ENCODE results near the gene ZRANB1.
A peak's percentile ranks its signal among the peaks of the same experiment; 100 is the strongest.

Gene ZRANB1

GRCh38 chr10:124992462-124993344 lies 50.8 kb downstream of the ZRANB1 start:
- intact Hi-C loops (cut with DNase I) = loop anchor here (5.0 kb wide), 2 partner anchors 75 to 165 kb away; no protein-coding TSS in a partner anchor
- DNase-seq = peak in 7 of 10 donors; percentile 62 to 94 (median 73)

DNA sequence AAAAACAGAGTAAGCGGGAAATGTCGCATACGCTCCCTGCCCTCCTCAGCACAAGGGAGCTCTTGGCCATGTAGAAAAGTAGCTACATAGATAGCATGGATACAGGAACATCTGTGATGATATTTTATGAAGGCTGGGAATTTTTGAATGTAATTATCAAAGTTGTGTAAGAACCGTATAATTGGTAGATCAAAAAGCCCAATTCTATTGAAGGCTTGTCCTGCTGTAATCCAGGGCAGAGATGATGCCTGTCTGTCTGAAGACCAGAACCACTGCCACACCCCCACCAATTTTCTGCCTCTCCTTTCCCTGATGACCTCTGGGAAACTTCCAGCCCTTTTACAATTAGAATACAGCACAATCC lies 51.4 kb downstream of the ZRANB1 start:
- intact Hi-C loops (cut with DNase I) = loop anchor here (5.0 kb wide), 2 partner anchors 76 to 164 kb away; no protein-coding TSS in a partner anchor
- DNase-seq = no peak

DNA sequence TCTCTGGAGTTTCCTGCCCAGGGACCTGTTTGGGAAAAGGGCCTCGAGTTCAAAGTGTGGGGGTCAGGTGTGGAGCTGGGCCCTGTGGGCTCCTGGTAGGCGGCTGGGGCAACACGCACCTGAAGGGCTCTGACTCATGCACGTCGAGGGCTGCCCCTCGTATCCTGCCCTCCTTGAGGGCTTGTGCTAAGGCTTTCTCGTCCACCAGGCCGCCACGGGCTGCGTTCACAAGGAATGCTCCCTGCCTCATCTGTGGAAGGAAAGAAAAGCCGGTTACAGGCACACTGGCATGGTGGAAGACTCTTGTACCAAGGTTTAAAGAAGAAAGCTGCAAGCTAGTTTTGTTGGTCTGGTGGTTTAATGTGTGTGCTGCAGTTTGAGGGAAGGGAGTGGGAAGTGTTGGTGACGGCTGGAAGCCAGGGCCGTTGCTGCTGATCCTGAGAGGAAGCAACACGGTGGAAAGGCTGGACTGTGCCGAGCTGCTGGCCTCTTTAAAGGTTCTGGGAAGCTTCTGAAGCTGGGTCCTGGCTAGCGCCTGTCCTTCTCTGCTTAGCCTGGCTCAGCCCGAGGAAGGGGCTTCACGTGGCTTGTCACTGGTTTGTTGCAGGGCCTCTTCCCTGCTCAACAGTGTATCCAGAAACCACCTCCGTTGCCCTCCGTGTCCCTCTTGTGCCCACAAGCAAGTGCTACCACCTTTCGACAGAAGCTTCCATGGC lies 52.0 kb downstream of the ZRANB1 start:
- intact Hi-C loops (cut with DNase I) = loop anchor here (5.0 kb wide), 2 partner anchors 77 to 163 kb away; no protein-coding TSS in a partner anchor

GRCh38 chr10:124994573-124995473 lies 52.9 kb downstream of the ZRANB1 start:
- DNase-seq = peak in 2 of 10 donors; percentile 84
- intact Hi-C loops (cut with DNase I) = loop anchor here (5.0 kb wide), 3 partner anchors 78 to 162 kb away; no protein-coding TSS in a partner anchor

More for the DNA sequence above, 52.0 kb downstream of the ZRANB1 start:
- peak in 3 of 10 donors; percentile 51 to 92 (median 86) for DNase-seq

DNA sequence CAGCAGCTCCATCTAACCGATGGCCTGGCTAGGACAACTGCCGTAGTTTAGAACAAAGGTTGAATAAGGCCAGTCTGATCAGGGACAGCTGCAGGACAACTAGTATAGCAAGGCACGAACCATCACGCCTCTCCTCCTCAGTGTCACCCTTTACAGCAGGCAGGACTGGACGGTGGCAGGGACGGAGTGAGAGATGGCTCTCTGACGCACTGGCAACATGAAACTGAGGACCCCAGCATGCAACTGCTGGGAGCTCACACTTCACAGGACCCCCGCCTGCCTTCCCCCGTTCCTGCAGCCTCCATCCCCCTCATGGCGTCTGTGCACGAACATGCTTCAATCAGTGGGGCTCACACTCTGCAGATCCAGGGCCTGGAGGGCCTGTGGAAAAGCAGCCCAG lies 53.7 kb downstream of the ZRANB1 start:
- DNase-seq = peak in 2 of 10 donors; percentile 19 to 76
- intact Hi-C loops (cut with DNase I) = loop anchor here (5.0 kb wide), 1 partner anchor 152 kb away; no protein-coding TSS in a partner anchor

GRCh38 chr10:124996127-124996853 lies 54.4 kb downstream of the ZRANB1 start:
- DNase-seq = peak in 2 of 10 donors; percentile 18 to 50

GRCh38 chr10:124996854-124997215 lies 54.9 kb downstream of the ZRANB1 start:
- intact Hi-C loops (cut with DNase I) = loop anchor here (5.0 kb wide), 1 partner anchor 150 kb away; no protein-coding TSS in a partner anchor
- peak in 1 of 10 donors; percentile 65 for DNase-seq

More at GRCh38 chr10:124996127-124996853, 54.4 kb downstream of the ZRANB1 start:
- intact Hi-C loops (cut with DNase I) = loop anchor here (5.0 kb wide), 1 partner anchor 151 kb away; no protein-coding TSS in a partner anchor

GRCh38 chr10:124997306-124997705 lies 55.4 kb downstream of the ZRANB1 start:
- peak in 3 of 10 donors; percentile 8 to 72 (median 65) for DNase-seq
- intact Hi-C loops (cut with DNase I) = loop anchor here (5.0 kb wide), 1 partner anchor 150 kb away; no protein-coding TSS in a partner anchor

DNA sequence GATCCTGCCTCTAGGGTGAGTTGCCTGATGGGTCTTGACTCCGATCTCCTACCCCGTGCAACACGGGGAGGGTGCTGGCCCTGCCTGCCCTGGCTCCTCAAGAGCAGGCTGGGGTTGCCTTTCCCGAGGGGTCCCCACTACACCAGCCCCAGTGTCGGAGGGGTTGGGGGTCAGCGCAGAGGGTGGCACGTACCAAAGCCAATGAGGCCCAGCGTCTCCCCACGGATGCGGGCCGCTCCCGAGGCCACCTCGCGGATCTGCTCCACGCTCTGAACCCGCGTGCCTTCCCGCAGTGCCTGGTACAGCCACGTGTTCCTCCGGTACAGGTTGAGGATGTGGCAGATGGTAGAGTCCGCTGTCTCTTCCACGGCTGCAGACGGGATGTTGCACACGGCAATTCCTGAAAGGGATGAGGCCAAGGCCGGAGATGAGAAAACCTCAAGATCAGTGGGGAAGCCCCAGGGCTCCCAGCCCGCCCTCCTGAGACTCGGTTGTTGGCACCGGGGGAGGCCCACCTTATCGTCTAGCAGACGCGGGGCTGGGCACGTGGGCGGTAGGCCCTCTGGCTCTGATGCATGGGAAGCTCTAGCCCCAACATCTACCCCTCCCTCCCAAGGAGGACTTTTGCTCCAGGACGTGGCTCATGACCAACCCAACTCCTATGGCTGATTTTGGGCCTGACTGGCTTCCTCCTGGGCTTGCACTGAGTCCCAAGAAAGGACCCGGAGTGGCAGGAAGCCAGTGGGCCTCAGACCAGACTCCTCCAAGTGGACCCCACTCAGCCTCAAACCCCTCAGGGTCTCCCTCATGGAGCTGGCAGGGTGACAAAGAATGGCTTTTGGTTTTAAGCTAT lies 56.1 kb downstream of the ZRANB1 start:
- intact Hi-C loops (cut with DNase I) = loop anchor here (5.0 kb wide), 1 partner anchor 149 kb away; no protein-coding TSS in a partner anchor
- DNase-seq = peak in 5 of 10 donors; percentile 7 to 84 (median 22)

DNA sequence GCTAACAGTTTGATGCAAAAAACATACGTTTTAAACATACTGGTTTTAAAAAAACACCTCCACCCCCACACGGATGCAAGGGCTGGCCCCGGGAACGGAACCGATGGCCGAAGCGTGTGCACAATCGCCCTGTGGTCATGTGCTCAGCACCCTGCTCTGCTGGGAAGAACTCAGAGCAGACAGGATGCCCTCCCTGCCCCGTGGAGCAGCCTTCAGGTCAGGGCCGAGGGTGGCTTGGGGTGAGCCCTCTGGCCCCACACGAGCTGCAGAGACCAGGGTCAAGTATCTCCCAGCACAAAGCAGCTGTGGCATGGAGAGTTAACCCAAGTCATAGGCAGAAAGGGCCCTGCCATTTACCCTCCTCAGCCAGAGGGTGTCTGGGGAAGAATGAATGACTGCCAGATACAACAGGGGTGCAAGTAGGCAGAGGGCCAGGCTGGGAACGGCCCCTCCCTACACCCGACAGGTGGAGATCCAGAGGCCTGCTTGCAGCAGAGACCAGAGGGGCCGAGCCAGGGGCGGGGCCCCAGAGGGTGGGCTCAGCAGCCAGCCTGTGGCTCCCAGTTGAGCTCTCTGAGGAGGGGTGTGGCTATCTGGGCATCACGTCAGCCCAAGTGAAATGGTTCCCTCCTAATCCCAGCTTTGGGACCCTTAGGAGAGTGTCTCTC lies 56.8 kb downstream of the ZRANB1 start:
- intact Hi-C loops (cut with DNase I) = loop anchor here (5.0 kb wide), 1 partner anchor 149 kb away; no protein-coding TSS in a partner anchor
- peak in 5 of 10 donors; percentile 5 to 79 (median 60) for DNase-seq

DNA sequence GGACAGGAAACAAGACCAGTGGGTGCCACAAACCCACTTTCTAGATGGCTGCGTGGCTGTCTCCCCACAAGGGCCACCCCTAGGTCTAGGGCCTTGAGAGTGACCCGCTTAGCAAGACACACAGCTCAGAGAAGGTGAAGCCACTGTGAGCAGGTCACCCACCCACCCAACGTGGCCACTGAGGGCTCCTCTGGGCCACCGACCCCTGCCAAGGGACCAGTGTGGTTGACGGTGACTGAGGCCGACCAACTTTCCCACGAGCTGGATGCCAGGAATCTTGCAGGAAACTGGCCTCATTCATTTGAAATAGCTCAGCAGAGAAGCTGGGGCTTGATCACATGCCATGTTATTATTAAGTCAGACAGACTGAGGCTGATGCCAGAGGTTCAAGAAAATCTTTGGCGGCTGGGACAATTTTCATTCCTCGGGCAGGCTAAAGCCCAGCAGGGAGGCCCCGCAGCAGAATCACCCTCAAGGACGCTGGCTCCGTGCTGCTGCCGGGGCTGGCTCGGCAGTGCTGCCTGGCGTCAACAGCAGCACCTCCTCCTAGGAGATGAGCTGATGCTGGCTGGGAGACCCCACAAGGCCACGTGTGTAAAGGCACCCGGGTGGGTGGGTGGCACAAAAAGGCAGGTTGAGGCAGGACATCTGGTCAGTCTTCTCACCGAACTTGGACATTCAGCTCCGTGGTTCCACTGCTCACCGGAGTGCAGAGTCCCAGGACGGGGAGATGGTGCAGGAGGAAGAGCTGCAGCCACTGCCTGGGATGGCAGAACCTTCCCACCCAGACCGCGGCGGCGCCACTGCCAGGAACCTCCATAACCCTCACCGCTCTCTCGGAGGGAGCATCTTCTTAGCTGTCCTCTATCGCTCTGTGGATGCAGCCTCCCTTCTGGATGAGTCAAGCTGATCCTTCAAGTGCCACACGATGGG lies 57.8 kb downstream of the ZRANB1 start:
- intact Hi-C loops (cut with DNase I) = loop anchor here (5.0 kb wide), 2 partner anchors 63 to 148 kb away; no protein-coding TSS in a partner anchor
- peak in 6 of 10 donors; percentile 17 to 88 (median 51) for DNase-seq

- peak in 8 of 10 donors; percentile 36 to 93 (median 64) for DNase-seq
- intact Hi-C loops (cut with DNase I) = loop anchor here (5.0 kb wide), 1 partner anchor 62 kb away; no protein-coding TSS in a partner anchor
Measured at GRCh38 chr10:125000366-125001312, 58.7 kb downstream of the ZRANB1 start.

GRCh38 chr10:125001313-125002046 lies 59.6 kb downstream of the ZRANB1 start:
- intact Hi-C loops (cut with DNase I) = loop anchor here (5.0 kb wide), 1 partner anchor 61 kb away; no protein-coding TSS in a partner anchor
- DNase-seq = peak in 6 of 10 donors; percentile 9 to 90 (median 48)

DNA sequence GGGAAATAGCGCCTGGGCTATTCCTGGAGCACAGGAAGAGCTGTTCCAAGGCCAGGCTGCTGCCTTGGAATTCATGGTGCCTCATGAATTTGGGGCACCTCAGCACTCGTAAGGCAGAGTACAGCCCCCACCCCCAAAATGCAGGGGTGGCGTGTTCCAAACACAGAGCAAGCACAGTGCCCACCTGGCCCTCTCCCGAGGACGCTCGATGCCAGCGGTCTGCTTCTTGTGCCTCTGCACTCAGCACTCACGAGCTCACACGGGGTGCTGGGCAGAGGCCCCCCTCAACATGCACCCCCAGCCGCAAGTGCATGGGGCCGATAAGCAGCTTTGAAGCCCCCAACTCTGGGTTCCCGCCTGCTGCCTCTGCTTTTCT lies 60.1 kb downstream of the ZRANB1 start:
- DNase-seq = peak in 5 of 10 donors; percentile 8 to 76 (median 54)
- intact Hi-C loops (cut with DNase I) = loop anchor here (5.0 kb wide), 1 partner anchor 60 kb away; no protein-coding TSS in a partner anchor
